SK-N-MC (cell line): ENCODE results near the gene TTC22.

Experiments used
- EZH2 ChIP-seq: fragments of 200-600 bp; sonication (generic); IDR thresholded peaks from one replicate; pipeline ENCODE4 v1.6.1; 2017; ENCODE audit warnings: antibody characterized with exemption
- POLR2AphosphoS5 ChIP-seq: IDR thresholded peaks from 2 replicates; pipeline ENCODE4 v1.6.1; 2012; ENCODE audit warnings: mild to moderate bottlenecking, low read depth, low read length, borderline replicate concordance

GRCh38 chr1:54745864-54746263 is 55.3 kb downstream of the TTC22 start:
- TF ChIP-seq POLR2AphosphoS5 (no peak), EZH2 (no peak)
